Choroid plexus epithelial cell (primary cell): ENCODE measurements around the gene TBC1D19.
"Not testable (repeated sequence)": the region's sequence is repeated elsewhere in the genome, so short reads cannot be mapped to it uniquely, and the experiment has no call there.

Experiments used
- DNase-seq: peaks from one replicate; pipeline ENCODE4 v3.0.0-alpha.2; 2010; ENCODE audit warnings: low read depth
- H3K4me3 ChIP-seq: 2 replicates; pipeline ENCODE4 v1.5.1; 2011; ENCODE audit warnings: low read depth, mild to moderate bottlenecking, control low read depth, low read length, moderate library complexity
- CTCF ChIP-seq: conservative IDR thresholded peaks from 2 replicates; pipeline ENCODE4 v1.5.1; 2011; ENCODE audit warnings: low read depth, mild to moderate bottlenecking, control low read depth, inconsistent platforms, low read length, moderate library complexity

TBC1D19 gene, protein sequence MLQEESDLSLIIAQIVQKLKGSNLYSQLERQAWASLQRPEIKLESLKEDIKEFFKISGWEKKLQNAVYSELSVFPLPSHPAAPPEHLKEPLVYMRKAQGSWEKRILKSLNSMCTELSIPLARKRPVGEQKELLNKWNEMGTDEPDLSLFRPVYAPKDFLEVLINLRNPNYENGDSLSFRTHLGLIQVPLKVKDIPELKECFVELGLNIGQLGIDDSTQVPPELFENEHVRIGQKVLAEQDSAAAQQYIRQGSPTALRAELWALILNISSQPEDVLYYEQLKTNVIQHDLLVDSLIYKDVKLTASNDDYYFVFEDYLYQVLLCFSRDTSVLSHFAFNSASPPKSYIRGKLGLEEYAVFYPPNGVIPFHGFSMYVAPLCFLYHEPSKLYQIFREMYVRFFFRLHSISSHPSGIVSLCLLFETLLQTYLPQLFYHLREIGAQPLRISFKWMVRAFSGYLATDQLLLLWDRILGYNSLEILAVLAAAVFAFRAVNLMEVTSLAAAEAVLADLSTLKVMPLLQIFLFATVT

DNA sequence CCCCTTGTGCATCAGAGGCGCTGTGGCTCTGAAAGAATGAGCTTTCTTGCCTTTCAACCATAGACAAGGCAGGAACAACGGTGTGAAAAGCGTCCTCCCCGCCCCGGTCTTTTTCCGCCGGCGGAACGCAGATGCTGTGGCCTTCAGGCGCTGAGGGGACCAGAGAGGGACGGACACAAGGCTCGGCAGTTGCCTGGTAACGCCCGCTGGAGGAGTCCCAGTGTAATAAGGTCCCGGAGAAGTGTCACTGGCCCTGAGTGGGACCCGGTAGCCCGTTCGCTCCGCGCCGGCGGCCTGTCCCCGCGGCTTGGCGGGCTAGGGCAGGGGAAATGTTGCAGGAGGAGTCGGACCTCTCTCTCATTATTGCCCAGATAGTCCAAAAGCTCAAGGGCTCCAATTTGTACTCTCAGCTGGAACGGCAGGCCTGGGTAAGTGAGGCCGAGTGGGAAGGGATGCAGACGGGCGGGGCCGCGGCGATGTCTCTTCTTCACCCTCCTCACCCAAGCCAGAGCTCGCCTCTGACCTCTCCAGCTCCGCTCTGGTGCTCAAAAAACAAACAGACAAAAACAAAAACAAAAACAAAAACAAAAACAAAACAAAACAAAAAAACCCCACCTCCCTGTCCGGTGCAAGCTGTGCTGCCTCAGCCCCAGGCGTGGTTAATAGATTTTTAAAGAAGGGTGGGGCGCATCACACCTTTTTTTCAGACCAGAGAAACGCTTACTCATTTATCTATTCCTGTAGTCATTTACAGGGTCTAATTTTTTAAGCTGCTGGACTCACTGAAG, at the start of gene TBC1D19:
TSS of gene TBC1D19 (plus strand) at position 220 of the 788 bp plus-strand sequence. CDS start at position 330, 110 bp downstream.
- TF ChIP-seq CTCF = peak; percentile 17

DNA sequence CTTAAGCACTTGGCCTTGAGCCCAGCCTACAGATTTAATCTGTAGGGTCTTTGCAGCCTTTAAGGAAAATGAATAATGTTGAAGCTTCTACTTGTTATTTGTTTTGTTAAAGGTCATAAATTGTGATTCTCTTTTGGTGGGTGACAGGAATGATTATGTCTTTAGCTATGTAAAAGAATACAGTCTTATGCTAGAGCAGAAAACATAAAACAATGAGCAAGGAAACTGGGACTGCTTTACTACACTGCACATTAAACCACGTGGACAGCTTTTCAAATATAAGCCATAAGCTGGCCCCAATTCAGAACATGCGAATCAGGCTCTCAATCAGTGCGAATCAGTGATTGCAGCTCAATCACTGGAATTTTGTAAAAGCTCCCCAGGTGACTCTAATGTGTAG, 40.9 kb upstream of the TBC1D19 start:
- no peak overlapping the region for H3K4me3 ChIP-seq
- DNase-seq = no peak
- TF ChIP-seq CTCF = no peak

More for the DNA sequence above, at the start of gene TBC1D19:
- DNase-seq = peak; percentile 91
- peak within 1 kb of the TSS; percentile 89 for H3K4me3 ChIP-seq

DNA sequence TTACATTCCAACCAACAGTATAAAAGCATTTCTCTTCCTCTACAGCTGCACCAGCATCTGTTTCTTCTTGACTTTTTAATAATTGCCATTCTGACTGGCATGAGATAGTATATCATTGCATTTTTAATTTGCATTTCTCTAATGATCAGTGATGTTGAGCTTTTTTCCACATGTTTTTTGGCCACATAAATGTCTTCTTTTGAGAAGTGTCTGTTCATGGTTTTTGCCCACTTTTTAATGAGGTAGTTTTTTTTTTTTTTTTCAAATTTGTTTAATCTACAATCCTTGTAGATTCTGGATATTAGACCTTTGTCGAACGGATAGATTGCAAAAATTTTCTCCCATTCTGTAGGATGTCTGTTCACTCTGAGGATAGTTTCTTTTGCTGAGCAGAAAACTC, 39.5 kb upstream of the TBC1D19 start:
- DNase-seq = no peak
- H3K4me3 ChIP-seq = no peak overlapping the region
- no peak for TF ChIP-seq CTCF

GRCh38 chr4:26548379-26548778, 35.5 kb upstream of the TBC1D19 start:
- not testable (repeated sequence) for DNase-seq, H3K4me3 ChIP-seq

- TF ChIP-seq CTCF = no peak
- DNase-seq = peak; percentile 84
- no peak overlapping the region for H3K4me3 ChIP-seq
These were observed 26.7 kb upstream of the TBC1D19 start for GRCh38 chr4:26557164-26557563.

- peak; percentile 50 for DNase-seq
- no peak for TF ChIP-seq CTCF
- H3K4me3 ChIP-seq = no peak overlapping the region
These were observed 25.6 kb upstream of the TBC1D19 start for GRCh38 chr4:26558166-26558895.

DNA sequence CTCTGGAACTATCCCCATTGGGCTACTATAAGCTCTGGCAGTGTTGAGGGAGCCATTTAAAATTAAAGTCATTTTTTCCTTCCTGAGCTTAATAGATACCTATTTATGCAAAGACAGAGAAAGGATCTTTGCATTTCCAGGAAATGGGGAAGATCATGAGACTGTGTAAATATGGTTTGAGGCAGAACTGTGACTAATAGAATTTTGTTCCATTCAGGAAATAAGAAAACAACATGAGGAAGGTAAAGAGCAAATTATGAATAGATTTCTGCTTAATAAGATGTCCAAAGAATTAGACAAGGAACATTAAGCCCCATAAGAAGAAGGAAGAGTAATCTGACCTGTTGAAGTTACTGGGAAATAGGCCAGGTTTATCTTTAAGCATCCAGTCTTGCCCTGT, 17.8 kb upstream of the TBC1D19 start:
- H3K4me3 ChIP-seq = no peak overlapping the region
- DNase-seq = no peak
- no peak for TF ChIP-seq CTCF
